ENCODE results near the gene ADCYAP1. TPM values are rescaled to one million over a fixed set of nuclear protein-coding genes. Genes with fewer than 3 reads are reported as not detected.

The ADCYAP1 gene
- total RNA-seq, 2 experiments from 2014 or later: not detected

DNA sequence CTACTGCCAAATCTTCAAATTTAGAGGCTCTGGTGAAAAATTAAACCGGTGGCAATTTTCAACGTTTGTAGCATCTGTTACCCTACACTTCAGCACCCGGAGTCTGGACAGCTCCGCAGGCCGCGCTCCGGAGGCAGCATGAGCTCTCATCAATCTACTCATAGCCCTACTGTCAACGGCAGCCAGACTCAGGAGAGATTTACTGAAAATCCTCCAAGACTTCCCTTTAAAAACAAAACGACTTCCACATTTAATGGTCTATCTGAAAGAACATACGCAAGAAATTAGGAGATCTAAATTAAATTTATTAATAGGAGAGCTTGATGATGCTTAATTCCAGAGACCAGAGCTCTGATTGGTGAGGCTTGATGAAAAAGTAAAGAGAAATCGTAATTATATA lies 970 bp upstream of the ADCYAP1 start:
- Mint-ChIP-seq H3K4me3 (peak overlapping the region; percentile 3), H3K9me3 (peaks cover 3% of the 10 kb centered on the region), H3K36me3 (ENCODE audit: low read depth) (peaks cover 11% of the 10 kb centered on the region), H3K27me3 (peaks cover 58% of the 10 kb centered on the region), H3K27ac (no peak overlapping the region), H3K4me1 (peaks cover 17% of the 10 kb centered on the region)
- POLR2A ChIA-PET: interaction anchor here (0.5 kb wide), 1 partner anchor 30 kb away, joined by 3 read pairs; no protein-coding TSS in a partner anchor
- CTCF ChIA-PET: no interaction called here
- DNase-seq: peak; percentile 53

DNA sequence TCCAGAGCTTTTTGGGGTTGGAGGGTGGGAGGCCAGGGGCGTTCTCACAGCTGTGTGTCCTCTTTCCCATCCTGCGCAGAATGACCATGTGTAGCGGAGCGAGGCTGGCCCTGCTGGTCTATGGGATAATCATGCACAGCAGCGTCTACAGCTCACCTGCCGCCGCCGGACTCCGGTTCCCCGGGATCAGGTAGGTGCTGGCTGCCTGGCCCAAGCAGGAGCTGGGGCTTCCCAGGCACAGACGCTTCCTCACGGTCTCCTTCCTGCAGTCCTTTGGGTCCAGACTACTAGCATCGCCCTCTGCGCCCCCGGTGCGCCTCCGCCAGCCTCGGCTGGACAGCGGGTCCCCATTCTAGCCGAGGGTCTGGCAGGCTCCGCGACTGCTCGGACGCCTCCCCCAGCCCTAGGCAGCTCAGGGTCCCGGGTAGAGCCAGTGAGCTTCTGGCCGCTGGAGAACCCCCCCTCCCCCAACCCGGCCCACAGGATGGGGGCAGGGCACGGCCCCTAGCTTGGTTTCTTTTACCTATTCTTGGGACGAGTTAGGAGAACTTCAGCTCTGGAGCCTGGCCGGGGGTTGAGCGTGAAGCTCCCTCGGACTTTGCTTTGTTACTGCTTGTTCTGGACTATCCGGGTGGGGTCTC lies 756 bp downstream of the ADCYAP1 start:
- Mint-ChIP-seq H3K36me3 (ENCODE audit: low read depth) (peaks cover 14% of the 10 kb centered on the region), H3K27me3 (peaks cover 68% of the 10 kb centered on the region), H3K4me1 (peaks cover 20% of the 10 kb centered on the region), H3K9me3 (peaks cover 3% of the 10 kb centered on the region), H3K4me3 (no peak overlapping the region), H3K27ac (no peak overlapping the region)
- ChIA-PET CTCF (interaction anchor here (1.1 kb wide), 1 partner anchor 56 kb away, joined by 3 read pairs; no protein-coding TSS in a partner anchor), POLR2A (no interaction called here)
- DNase-seq: no peak

DNA sequence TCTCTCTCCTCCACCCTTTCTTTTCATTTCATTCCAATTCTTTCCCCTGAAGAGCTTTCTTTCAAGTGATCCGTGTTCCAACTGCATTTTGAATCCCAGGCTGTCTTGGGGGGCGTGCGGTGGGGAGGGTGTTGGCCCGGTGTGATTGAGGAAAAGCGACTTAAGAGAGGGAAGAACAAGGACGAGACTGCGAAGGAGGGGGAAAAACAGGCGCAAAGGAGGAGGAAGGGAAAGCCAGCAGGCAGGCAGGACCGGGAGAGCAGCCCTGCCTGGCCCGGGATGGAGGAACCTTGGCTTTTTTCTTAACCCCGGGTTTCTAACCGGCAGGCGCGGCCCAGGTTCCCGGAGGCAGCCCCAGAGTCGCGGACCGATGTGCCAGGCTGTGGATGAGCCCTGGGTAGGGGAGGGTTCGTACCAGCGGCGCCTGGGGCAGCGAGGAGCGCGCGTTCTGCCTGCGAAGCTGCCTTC lies 1.3 kb downstream of the ADCYAP1 start:
- POLR2A ChIA-PET: no interaction called here

DNA sequence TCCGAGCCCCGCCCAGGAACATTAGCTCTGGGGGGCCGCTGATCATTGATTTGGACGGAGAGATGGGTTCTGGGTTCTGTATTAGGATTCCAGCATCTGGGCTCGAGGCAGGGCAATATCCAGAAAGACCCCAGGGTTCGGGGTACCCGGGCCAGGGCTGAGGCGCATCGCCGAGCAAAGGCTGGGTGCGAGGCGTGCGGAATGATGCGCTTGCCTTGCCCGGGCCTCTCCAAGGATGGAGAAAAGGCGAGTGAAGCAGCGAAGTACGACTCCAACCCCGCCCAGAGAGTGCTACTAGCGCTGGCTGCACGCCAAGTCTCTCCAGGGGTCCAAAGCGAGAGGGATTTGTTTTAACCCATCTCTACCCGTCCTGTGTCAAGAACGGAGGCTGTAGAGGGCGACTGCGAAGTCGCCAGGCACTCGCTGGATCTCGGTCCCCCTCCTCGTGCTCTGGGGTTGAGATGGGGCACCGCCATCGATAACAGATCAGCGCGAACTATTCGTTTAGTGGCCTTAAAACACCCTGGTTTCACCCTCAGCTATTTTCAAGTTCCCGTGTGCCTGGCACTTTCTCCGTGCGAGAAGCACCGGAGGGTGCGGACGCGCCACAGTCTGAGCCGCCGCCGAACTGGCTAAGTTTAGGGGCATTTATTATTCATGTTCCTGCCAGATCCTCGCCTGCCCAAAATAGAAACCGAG lies 1.9 kb downstream of the ADCYAP1 start:
- Mint-ChIP-seq H3K27me3 (peaks cover 77% of the 10 kb centered on the region), H3K36me3 (ENCODE audit: low read depth) (peaks cover 14% of the 10 kb centered on the region), H3K9me3 (peaks cover 3% of the 10 kb centered on the region), H3K4me1 (peaks cover 20% of the 10 kb centered on the region), H3K27ac (no peak overlapping the region), H3K4me3 (peak overlapping the region; percentile 13)
- CTCF ChIA-PET: interaction anchor here (1.1 kb wide), 1 partner anchor 55 kb away, joined by 3 read pairs; no protein-coding TSS in a partner anchor
- no peak for DNase-seq
- POLR2A ChIA-PET: no interaction called here

More for the DNA sequence above, 1.3 kb downstream of the ADCYAP1 start:
- CTCF ChIA-PET: interaction anchor here (1.1 kb wide), 1 partner anchor 56 kb away, joined by 3 read pairs; no protein-coding TSS in a partner anchor
- Mint-ChIP-seq H3K9me3 (peaks cover 3% of the 10 kb centered on the region), H3K27me3 (peaks cover 73% of the 10 kb centered on the region), H3K27ac (no peak overlapping the region), H3K4me3 (peak overlapping the region; percentile 28), H3K36me3 (ENCODE audit: low read depth) (peaks cover 14% of the 10 kb centered on the region), H3K4me1 (peaks cover 20% of the 10 kb centered on the region)
- DNase-seq: no peak

DNA sequence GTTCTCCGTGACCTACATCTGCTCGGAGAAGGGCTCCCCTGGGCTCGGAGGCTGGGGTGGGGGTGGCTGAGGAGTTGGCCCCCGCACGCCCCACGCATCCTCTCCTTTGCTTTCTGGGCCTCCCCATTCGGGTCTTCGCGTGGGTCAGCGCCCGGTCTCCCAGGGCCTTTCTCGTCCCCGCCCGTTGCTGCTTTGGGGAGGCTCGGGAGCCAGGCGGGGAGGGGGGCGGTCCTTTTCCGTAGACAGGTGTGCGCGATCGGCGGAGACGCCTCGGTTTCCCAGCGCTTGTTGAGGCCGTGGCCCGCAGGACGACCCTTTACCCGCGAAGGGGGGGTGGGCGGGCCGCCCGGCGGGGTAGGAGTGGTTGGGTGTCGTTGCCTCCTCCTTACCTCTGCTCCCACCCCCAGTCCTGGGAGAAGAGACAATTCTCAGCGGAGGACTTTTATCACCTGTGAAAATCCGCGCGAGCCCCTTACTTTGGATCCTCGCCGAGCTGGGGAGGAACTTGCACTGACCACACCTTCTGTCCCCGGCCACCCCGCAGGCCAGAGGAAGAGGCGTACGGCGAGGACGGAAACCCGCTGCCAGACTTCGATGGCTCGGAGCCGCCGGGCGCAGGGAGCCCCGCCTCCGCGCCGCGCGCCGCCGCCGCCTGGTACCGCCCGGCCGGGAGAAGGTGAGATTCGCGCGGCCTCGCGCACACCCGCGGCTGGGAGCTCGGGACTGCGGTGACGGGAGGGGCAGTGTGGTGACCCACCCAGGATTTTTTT lies 2.6 kb downstream of the ADCYAP1 start:
- DNase-seq: peak; percentile 18
- H3K27me3 Mint-ChIP-seq: peaks cover 80% of the 10 kb centered on the region
- peaks cover 20% of the 10 kb centered on the region for H3K4me1 Mint-ChIP-seq
- peak overlapping the region; percentile 52 for H3K4me3 Mint-ChIP-seq
- H3K36me3 Mint-ChIP-seq (ENCODE audit: low read depth): peaks cover 14% of the 10 kb centered on the region
- H3K27ac Mint-ChIP-seq: no peak overlapping the region
- H3K9me3 Mint-ChIP-seq: peaks cover 3% of the 10 kb centered on the region
- POLR2A ChIA-PET: no interaction called here
- CTCF ChIA-PET: no interaction called here

DNA sequence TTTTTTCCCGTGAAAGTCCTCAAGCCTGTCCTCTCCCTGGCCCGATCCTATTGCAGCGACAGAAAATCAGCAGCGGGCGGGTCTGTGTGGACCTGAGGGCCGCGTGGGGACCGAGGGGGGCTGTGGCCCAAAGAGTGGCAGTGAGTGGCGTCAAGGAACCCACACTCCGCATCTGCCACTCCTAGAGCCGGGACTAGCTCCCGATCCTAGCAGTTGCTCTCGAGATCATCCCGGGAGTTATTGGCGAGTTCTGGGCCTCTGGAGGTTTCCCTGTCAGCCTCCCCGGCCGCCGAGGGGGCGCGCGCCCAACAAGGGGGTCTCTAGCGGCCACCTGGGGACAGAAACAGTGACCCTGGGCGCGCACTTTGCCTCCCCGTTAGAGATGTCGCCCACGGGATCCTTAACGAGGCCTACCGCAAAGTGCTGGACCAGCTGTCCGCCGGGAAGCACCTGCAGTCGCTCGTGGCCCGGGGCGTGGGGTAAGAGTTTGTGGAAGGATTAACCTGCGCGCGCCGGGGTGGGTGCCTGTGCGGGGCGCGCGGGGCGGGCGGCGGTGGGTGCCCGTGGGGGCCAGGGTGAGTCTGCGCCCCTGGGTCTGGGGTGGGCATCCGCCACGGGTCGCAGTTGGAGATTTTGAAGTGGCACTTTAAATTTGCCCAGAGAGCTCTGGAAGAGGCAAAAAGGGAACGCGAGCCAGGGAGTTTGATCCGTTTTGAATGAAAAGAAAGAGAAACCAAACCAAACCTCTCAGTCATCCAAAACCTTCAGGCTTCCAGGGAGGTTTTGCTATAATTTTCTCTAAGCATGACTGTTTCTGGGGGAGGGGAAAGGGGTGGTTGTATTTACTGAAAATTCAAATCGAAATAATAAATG lies 3.5 kb downstream of the ADCYAP1 start:
- POLR2A ChIA-PET: no interaction called here
- DNase-seq: no peak
- H3K27me3 Mint-ChIP-seq: peaks cover 74% of the 10 kb centered on the region
- CTCF ChIA-PET: no interaction called here
- no peak overlapping the region for H3K27ac Mint-ChIP-seq
- peaks cover 3% of the 10 kb centered on the region for H3K9me3 Mint-ChIP-seq
- H3K4me3 Mint-ChIP-seq: peak overlapping the region; percentile 52
- H3K36me3 Mint-ChIP-seq (ENCODE audit: low read depth): peaks cover 14% of the 10 kb centered on the region
- H3K4me1 Mint-ChIP-seq: peaks cover 20% of the 10 kb centered on the region

DNA sequence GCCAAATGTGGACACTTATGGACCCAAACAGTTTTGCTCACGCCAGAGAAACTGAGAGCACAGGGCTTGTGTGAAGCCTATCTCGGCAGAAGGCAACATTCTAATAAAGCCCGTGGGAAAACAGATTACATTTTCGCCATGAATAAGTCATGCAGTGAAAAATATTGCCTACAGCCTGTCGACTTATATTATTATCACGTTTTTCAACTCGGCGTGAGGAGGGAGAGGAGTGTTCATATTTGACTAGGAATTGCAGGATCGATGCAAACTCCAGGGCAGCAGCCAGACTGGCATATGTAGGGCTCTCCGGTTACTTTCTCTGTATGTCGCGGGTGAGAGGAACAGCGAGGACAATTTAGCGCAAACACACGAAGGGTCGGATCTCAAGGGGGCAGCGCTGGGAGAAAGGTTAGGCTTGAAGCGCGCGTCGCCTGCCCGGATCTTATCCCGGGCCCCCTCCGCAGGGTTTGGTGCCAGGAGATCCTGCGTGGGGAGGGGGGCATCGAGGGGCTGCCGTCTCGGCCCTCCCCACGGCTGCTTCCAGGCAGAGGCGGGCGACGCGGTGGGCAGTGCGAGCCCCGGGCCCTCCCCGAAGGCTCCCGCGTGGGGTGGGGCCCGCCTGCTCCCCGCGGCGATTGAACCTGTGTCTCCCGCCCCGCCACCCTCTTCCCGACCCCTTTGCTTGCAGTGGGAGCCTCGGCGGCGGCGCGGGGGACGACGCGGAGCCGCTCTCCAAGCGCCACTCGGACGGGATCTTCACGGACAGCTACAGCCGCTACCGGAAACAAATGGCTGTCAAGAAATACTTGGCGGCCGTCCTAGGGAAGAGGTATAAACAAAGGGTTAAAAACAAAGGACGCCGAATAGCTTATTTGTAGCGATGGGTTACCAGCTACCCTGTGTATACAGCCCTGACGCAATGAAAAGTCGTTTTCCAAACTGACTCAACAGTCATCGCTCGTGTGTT lies 4.4 kb downstream of the ADCYAP1 start:
- Mint-ChIP-seq H3K27me3 (peaks cover 73% of the 10 kb centered on the region), H3K36me3 (ENCODE audit: low read depth) (peaks cover 14% of the 10 kb centered on the region), H3K4me3 (peak overlapping the region; percentile 52), H3K4me1 (peaks cover 20% of the 10 kb centered on the region), H3K9me3 (peaks cover 2% of the 10 kb centered on the region), H3K27ac (no peak overlapping the region)
- ChIA-PET POLR2A (no interaction called here), CTCF (no interaction called here)
- DNase-seq: no peak

DNA sequence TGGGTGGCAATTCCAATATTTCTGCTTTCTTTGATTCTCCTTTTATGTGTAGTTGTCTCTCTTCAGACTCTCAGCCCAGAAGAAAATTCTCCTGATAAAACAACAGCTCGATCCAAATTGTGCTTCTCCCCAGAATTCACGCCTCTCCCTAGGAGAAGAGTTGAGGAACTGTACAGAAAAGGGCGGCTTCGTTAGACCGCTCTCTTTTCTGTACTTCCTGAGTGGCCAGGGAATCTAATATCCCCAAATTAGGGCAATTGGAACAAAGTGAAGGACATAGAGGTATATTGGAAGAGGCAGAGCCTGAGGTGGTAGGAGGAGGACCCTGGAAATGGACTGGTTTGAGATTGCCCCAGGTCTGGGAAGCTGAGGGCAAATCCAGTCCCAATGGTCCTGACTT lies 5.6 kb downstream of the ADCYAP1 start:
- ChIA-PET POLR2A (no interaction called here), CTCF (no interaction called here)
- peaks cover 67% of the 10 kb centered on the region for H3K27me3 Mint-ChIP-seq
- peaks cover 10% of the 10 kb centered on the region for H3K36me3 Mint-ChIP-seq (ENCODE audit: low read depth)
- no peak overlapping the region for H3K4me3 Mint-ChIP-seq
- DNase-seq: no peak
- no peaks in the 10 kb centered on the region for H3K9me3 Mint-ChIP-seq
- no peak overlapping the region for H3K27ac Mint-ChIP-seq
- H3K4me1 Mint-ChIP-seq: peaks cover 20% of the 10 kb centered on the region

DNA sequence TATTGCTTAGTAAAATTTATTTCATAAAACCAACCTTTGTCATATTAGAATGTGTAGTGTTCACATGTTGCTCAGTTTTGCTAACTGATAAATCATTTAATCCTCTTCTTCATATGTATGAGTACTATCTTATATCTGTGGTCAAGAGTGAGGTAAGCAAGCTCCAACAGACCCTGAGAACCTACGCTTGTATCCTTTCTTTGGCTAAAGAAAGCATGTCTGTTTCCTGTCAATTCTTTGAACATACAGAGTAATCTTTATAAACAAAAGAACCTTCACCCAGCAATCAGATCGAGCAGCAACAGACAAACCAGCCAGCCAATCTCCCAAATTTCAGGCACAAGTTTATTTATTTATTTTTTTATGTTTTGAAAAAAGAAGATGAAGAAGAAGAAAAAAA lies 6.4 kb downstream of the ADCYAP1 start:
- CTCF ChIA-PET: no interaction called here
- peaks cover 63% of the 10 kb centered on the region for H3K27me3 Mint-ChIP-seq
- POLR2A ChIA-PET: no interaction called here
- DNase-seq: no peak
- no peaks in the 10 kb centered on the region for H3K9me3 Mint-ChIP-seq
- peaks cover 6% of the 10 kb centered on the region for H3K36me3 Mint-ChIP-seq (ENCODE audit: low read depth)
- H3K27ac Mint-ChIP-seq: no peak overlapping the region
- no peak overlapping the region for H3K4me3 Mint-ChIP-seq
- peaks cover 17% of the 10 kb centered on the region for H3K4me1 Mint-ChIP-seq

DNA sequence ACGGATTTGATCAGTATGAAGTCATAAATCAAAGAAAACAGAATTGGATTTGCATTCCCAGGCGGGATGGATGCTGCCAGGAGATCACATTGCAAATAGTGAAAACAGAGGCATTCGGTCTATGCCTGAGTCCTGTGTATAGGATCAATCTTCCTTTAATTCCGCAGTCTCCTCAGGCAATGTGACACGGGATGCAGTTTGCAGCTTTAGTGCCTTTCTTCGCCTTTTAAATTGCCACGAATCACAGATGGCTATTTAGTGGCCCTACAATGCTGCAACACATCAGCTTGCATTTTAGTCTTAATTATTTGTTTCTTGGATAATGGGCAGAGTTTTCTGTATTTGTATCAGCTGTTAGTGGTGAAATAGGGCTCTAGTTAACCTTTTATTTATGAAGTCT lies 6.8 kb downstream of the ADCYAP1 start:
- Mint-ChIP-seq H3K9me3 (no peaks in the 10 kb centered on the region), H3K36me3 (ENCODE audit: low read depth) (peaks cover 4% of the 10 kb centered on the region), H3K27me3 (peaks cover 61% of the 10 kb centered on the region), H3K4me3 (no peak overlapping the region), H3K27ac (no peak overlapping the region), H3K4me1 (peaks cover 15% of the 10 kb centered on the region)
- POLR2A ChIA-PET: no interaction called here
- CTCF ChIA-PET: no interaction called here
- no peak for DNase-seq

DNA sequence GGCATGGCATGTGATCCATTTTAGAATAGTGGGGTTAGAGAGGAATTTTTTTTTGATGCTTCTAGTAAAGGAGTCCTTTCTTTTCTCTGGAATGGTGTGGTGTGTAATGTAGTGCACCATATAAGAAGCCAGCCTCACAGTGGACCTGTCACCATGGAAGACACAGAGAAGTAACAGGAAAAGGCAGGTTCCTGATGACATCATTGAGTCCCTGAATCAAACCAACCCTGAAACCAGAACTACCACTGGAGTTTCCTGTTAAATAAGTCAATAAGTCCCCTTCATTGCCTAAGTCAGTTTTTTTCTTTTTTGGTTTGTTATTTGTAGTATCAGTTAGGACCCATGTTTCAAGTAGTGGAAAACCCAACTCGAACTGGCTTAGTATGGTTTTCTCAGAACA lies 11.9 kb downstream of the ADCYAP1 start:
- no peaks in the 10 kb centered on the region for H3K36me3 Mint-ChIP-seq (ENCODE audit: low read depth)
- no peak overlapping the region for H3K27ac Mint-ChIP-seq
- peaks cover 26% of the 10 kb centered on the region for H3K27me3 Mint-ChIP-seq
- CTCF ChIA-PET: no interaction called here
- no peak overlapping the region for H3K4me3 Mint-ChIP-seq
- no peaks in the 10 kb centered on the region for H3K9me3 Mint-ChIP-seq
- DNase-seq: no peak
- peaks cover 1% of the 10 kb centered on the region for H3K4me1 Mint-ChIP-seq
- POLR2A ChIA-PET: no interaction called here

DNA sequence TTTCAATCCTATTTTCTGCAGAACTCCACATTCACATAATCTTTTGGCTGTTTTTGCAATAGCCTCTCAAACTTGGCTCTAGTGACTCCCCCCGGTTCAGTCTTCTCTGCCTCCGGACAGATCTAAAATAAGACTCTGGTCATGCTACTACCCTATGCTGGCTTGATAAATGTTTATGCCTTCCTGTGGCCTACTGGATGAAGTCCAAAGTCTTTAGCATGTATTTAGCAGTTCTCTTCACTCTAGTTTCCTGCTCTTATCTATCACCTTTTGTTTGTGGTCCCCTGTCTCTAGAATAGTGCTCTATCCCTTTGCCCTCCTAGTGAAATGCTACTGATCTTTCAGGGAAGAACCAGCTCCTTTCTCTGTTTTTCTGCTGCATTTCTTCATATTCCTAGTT lies 14.4 kb downstream of the ADCYAP1 start:
- ChIA-PET POLR2A (no interaction called here), CTCF (interaction anchor here (0.6 kb wide), 1 partner anchor 161 kb away, joined by 3 read pairs; no protein-coding TSS in a partner anchor)
- Mint-ChIP-seq H3K9me3 (no peaks in the 10 kb centered on the region), H3K4me1 (peaks cover 1% of the 10 kb centered on the region), H3K4me3 (no peak overlapping the region), H3K27ac (no peak overlapping the region), H3K36me3 (ENCODE audit: low read depth) (no peaks in the 10 kb centered on the region), H3K27me3 (peaks cover 12% of the 10 kb centered on the region)
- DNase-seq: no peak
